Right lobe of liver (tissue), 4 donors: Measurements from ENCODE around the gene GPR31.

Experiments
- POLR2A ChIP-seq: fragments of 450-650 bp; IDR thresholded peaks from one replicate; pipeline ENCODE4 v1.6.1; 2017; ENCODE audit warnings: antibody characterized with exemption, mild to moderate bottlenecking
- TF ChIP-seq, protein P1 (sequence below), 4 donors: fragments of 200-600 bp in 3 of 4; fragments of 450-650 bp in 1 of 4; IDR thresholded peaks; one replicate each; pipeline versions ENCODE4 v1.5.1 to v1.8.0; 2016 to 2022; ENCODE audit warnings: antibody characterized with exemption in 4 of 4, mild to moderate bottlenecking in 2 of 4
- donor health status: DM: no; HTN: no; CAD: no.
- donor health status: DM: no; HTN: no; CAD: no.
- donor health status: DM: no; HTN: yes; CAD: no.

DNA sequence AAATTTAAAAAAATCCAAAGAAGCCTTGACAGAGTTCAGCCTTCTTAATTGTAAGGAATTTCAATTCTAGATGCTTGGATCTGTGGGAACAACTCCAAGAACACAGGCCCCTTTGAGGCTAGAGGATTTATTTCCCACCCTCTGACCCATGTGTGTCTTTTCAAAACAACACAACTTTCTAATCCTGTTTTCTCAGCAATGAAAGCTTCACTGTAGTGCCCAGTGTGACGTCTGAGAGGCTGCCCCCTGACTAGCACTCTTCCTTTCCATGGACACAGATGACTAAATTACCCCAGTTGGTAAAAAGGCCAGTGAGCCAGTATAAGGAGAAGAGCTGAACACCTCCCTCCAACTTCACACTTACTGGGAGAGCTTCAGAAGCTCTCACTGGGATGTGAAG, 51.4 kb downstream of the GPR31 start:
- TF ChIP-seq POLR2A, result no peak
- TF ChIP-seq, protein P1, sequence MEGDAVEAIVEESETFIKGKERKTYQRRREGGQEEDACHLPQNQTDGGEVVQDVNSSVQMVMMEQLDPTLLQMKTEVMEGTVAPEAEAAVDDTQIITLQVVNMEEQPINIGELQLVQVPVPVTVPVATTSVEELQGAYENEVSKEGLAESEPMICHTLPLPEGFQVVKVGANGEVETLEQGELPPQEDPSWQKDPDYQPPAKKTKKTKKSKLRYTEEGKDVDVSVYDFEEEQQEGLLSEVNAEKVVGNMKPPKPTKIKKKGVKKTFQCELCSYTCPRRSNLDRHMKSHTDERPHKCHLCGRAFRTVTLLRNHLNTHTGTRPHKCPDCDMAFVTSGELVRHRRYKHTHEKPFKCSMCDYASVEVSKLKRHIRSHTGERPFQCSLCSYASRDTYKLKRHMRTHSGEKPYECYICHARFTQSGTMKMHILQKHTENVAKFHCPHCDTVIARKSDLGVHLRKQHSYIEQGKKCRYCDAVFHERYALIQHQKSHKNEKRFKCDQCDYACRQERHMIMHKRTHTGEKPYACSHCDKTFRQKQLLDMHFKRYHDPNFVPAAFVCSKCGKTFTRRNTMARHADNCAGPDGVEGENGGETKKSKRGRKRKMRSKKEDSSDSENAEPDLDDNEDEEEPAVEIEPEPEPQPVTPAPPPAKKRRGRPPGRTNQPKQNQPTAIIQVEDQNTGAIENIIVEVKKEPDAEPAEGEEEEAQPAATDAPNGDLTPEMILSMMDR (IDR thresholded peaks at IDR 0.05), result no peak
